MG63 (cell line): ENCODE data around the gene USP6NL. TPM values are rescaled to one million over a fixed set of nuclear protein-coding genes. Genes with fewer than 3 reads are reported as not detected.
"Not testable (repeated sequence)": the region's sequence is repeated elsewhere in the genome, so short reads cannot be mapped to it uniquely, and the experiment has no call there.

ENCODE experiments used
- DNase-seq: peaks from one replicate; pipeline ENCODE4 v3.0.0-alpha.2; 2020
- H3K27me3 ChIP-seq: fragments of 250-450 bp; sonication (Bioruptor Pico); 2 replicates; pipeline ENCODE4 v1.5.1; 2020; ENCODE audit warnings: mild to moderate bottlenecking, moderate library complexity
- H3K36me3 ChIP-seq: fragments of 250-450 bp; sonication (Bioruptor Pico); 2 replicates; pipeline ENCODE4 v1.5.1; 2020; ENCODE audit warnings: mild to moderate bottlenecking, moderate library complexity
- H3K4me3 ChIP-seq: fragments of 250-450 bp; sonication (Bioruptor Pico); 2 replicates; pipeline ENCODE4 v1.5.1; 2020; ENCODE audit warnings: mild to moderate bottlenecking, moderate library complexity
- H3K9me3 ChIP-seq: fragments of 250-450 bp; sonication (Bioruptor Pico); 2 replicates; pipeline ENCODE4 v1.5.1; 2020; ENCODE audit warnings: mild to moderate bottlenecking, moderate library complexity
- total RNA-seq: library from RNA; depleted of rRNA; stranded (reverse); fragments of >200 nt; shearing (Covaris generic); gene quantifications from 2 replicates; pipeline ENCODE4 v1.2.3, GENCODE V29; 2014; ENCODE audit warnings: low replicate concordance

USP6NL gene
- total RNA-seq, 1 experiment from 2014 or later, result 4.0 TPM

- no peak overlapping the region for H3K4me3 ChIP-seq
- no peak for DNase-seq
- H3K36me3 ChIP-seq, result no peaks in the 10 kb centered on the region
Measured at GRCh38 chr10:11629731-11630130, 18.3 kb upstream of the USP6NL start.

GRCh38 chr10:11627941-11628340 is 16.5 kb upstream of the USP6NL start:
- H3K9me3 ChIP-seq, DNase-seq: not testable (repeated sequence)

More at GRCh38 chr10:11629731-11630130, 18.3 kb upstream of the USP6NL start:
- H3K27me3 ChIP-seq, result peaks cover 3% of the 10 kb centered on the region; the same call in 1 of the 2 replicates
- no peaks in the 10 kb centered on the region for H3K9me3 ChIP-seq

GRCh38 chr10:11626071-11626470 is 14.6 kb upstream of the USP6NL start:
- Histone ChIP-seq H3K4me3 (no peak overlapping the region), H3K36me3 (no peaks in the 10 kb centered on the region), H3K9me3 (no peaks in the 10 kb centered on the region), H3K27me3 (peaks cover 3% of the 10 kb centered on the region; the same call in 1 of the 2 replicates)
- DNase-seq, result no peak

More at GRCh38 chr10:11627941-11628340, 16.5 kb upstream of the USP6NL start:
- not testable (repeated sequence) for H3K27me3 ChIP-seq, H3K36me3 ChIP-seq, H3K4me3 ChIP-seq

- no peaks in the 10 kb centered on the region for H3K9me3 ChIP-seq
- H3K27me3 ChIP-seq, result peaks cover 3% of the 10 kb centered on the region; the same call in 1 of the 2 replicates
- H3K4me3 ChIP-seq, result no peak overlapping the region
- no peak for DNase-seq
- H3K36me3 ChIP-seq, result no peaks in the 10 kb centered on the region
Measured at GRCh38 chr10:11625019-11625735, 13.7 kb upstream of the USP6NL start.

GRCh38 chr10:11617233-11617632 is 5.8 kb upstream of the USP6NL start:
- no peak for DNase-seq
- peaks cover 6% of the 10 kb centered on the region for H3K9me3 ChIP-seq
- no peaks in the 10 kb centered on the region for H3K36me3 ChIP-seq
- no peaks in the 10 kb centered on the region for H3K27me3 ChIP-seq
- no peak overlapping the region for H3K4me3 ChIP-seq

GRCh38 chr10:11616021-11616420 is 4.6 kb upstream of the USP6NL start:
- DNase-seq, result no peak
- no peaks in the 10 kb centered on the region for H3K36me3 ChIP-seq
- H3K27me3 ChIP-seq, result no peaks in the 10 kb centered on the region
- H3K9me3 ChIP-seq, result peaks cover 6% of the 10 kb centered on the region
- H3K4me3 ChIP-seq, result no peak overlapping the region

- no peak for DNase-seq
- Histone ChIP-seq H3K36me3 (no peaks in the 10 kb centered on the region), H3K4me3 (no peak overlapping the region), H3K9me3 (peaks cover 6% of the 10 kb centered on the region), H3K27me3 (no peaks in the 10 kb centered on the region)
Measured at GRCh38 chr10:11615396-11615795, 3.9 kb upstream of the USP6NL start.

GRCh38 chr10:11612021-11613001 is 861 bp upstream of the USP6NL start:
- H3K27me3 ChIP-seq, result no peaks in the 10 kb centered on the region
- no peaks in the 10 kb centered on the region for H3K36me3 ChIP-seq
- H3K4me3 ChIP-seq, result peak overlapping the region; percentile 72
- DNase-seq, result no peak
- peaks cover 3% of the 10 kb centered on the region for H3K9me3 ChIP-seq

GRCh38 chr10:11610826-11611247 is 613 bp downstream of the USP6NL start:
- DNase-seq, result peak; percentile 28
- H3K9me3 ChIP-seq, result no peaks in the 10 kb centered on the region
- H3K4me3 ChIP-seq, result peak overlapping the region; percentile 72
- no peaks in the 10 kb centered on the region for H3K27me3 ChIP-seq
- H3K36me3 ChIP-seq, result no peaks in the 10 kb centered on the region

GRCh38 chr10:11610166-11610825 is 1.2 kb downstream of the USP6NL start:
- no peaks in the 10 kb centered on the region for H3K36me3 ChIP-seq
- no peaks in the 10 kb centered on the region for H3K9me3 ChIP-seq
- H3K27me3 ChIP-seq, result no peaks in the 10 kb centered on the region
- no peak for DNase-seq
- H3K4me3 ChIP-seq, result peak overlapping the region; percentile 72

GRCh38 chr10:11609492-11610093 is 1.9 kb downstream of the USP6NL start:
- no peak for DNase-seq
- Histone ChIP-seq H3K36me3 (no peaks in the 10 kb centered on the region), H3K27me3 (no peaks in the 10 kb centered on the region), H3K9me3 (no peaks in the 10 kb centered on the region), H3K4me3 (no peak overlapping the region)

GRCh38 chr10:11609052-11609451 is 2.4 kb downstream of the USP6NL start:
- no peak for DNase-seq
- H3K4me3 ChIP-seq, result no peak overlapping the region
- H3K36me3 ChIP-seq, result no peaks in the 10 kb centered on the region
- no peaks in the 10 kb centered on the region for H3K27me3 ChIP-seq
- H3K9me3 ChIP-seq, result no peaks in the 10 kb centered on the region

- H3K9me3 ChIP-seq, result no peaks in the 10 kb centered on the region
- no peak for DNase-seq
- H3K36me3 ChIP-seq, result no peaks in the 10 kb centered on the region
- H3K4me3 ChIP-seq, result no peak overlapping the region
- H3K27me3 ChIP-seq, result no peaks in the 10 kb centered on the region
Measured at GRCh38 chr10:11608159-11609013, 3.1 kb downstream of the USP6NL start.

- H3K9me3 ChIP-seq, result no peaks in the 10 kb centered on the region
- no peaks in the 10 kb centered on the region for H3K36me3 ChIP-seq
- H3K27me3 ChIP-seq, result no peaks in the 10 kb centered on the region
- no peak for DNase-seq
- no peak overlapping the region for H3K4me3 ChIP-seq
Measured at GRCh38 chr10:11605807-11606408, 5.5 kb downstream of the USP6NL start.

GRCh38 chr10:11604865-11605650 is 6.4 kb downstream of the USP6NL start:
- Histone ChIP-seq H3K4me3 (no peak overlapping the region), H3K36me3 (no peaks in the 10 kb centered on the region), H3K27me3 (no peaks in the 10 kb centered on the region), H3K9me3 (no peaks in the 10 kb centered on the region)
- no peak for DNase-seq
